Measurements from ENCODE around the gene UTS2B. TPM values are rescaled to one million over a fixed set of nuclear protein-coding genes. Genes with fewer than 3 reads are reported as not detected.

The UTS2B gene
- total and polyA plus RNA-seq, 7 experiments from 2014 or later: 0.34 TPM; not detected in 6

DNA sequence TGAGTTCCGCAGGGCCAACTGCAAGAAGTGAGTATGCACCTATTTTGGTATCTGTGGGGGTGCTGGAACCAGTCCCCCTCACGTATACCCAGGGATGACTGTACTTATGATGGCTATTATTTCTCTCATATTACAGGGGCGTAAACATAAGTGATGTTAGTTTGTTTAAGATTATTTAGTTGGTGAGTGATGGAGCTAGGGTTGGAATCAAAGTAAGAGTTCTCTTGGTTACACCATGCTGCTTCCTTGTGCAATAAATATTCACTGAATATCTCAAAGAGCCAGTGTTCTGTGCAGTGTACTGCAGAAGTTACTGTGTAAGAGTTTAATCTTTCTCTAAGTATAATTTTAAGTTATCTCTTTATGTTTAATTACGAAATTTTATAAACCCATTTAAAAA is 12.8 kb upstream of the UTS2B start:
- ChIA-PET POLR2A (no interaction called here), CTCF (no interaction called here)
- H3K36me3 Mint-ChIP-seq: no peaks in the 10 kb centered on the region
- no peak overlapping the region for H3K4me3 Mint-ChIP-seq
- no peak overlapping the region for H3K27ac ChIP-seq (ENCODE audit: low read depth, low read length)
- ATAC-seq (no peak), DNase-seq (no peak)
- H3K4me3 ChIP-seq (ENCODE audit: low read length): no peak overlapping the region
- H3K36me3 ChIP-seq (ENCODE audit: control insufficient read depth in 2 of 3, insufficient read depth in 3 of 3, low read length in 3 of 3): no peaks in the 10 kb centered on the region
- no peak overlapping the region for H3K27ac Mint-ChIP-seq
- H3K27me3 Mint-ChIP-seq: no peaks in the 10 kb centered on the region
- no peaks in the 10 kb centered on the region for H3K9me3 ChIP-seq (ENCODE audit: control insufficient read depth in 2 of 3, low read length in 3 of 3)
- no peaks in the 10 kb centered on the region for H3K9me3 Mint-ChIP-seq
- H3K27me3 ChIP-seq (ENCODE audit: control insufficient read depth in 2 of 2, insufficient read depth in 2 of 2, low read length in 2 of 2): no peaks in the 10 kb centered on the region
- intact Hi-C loops (cut with micrococcal nuclease): no loop called here
- H3K4me1 Mint-ChIP-seq: no peaks in the 10 kb centered on the region
- H3K4me1 ChIP-seq (ENCODE audit: control insufficient read depth in 2 of 2, insufficient read depth in 2 of 2, low read length in 2 of 2): no peaks in the 10 kb centered on the region

DNA sequence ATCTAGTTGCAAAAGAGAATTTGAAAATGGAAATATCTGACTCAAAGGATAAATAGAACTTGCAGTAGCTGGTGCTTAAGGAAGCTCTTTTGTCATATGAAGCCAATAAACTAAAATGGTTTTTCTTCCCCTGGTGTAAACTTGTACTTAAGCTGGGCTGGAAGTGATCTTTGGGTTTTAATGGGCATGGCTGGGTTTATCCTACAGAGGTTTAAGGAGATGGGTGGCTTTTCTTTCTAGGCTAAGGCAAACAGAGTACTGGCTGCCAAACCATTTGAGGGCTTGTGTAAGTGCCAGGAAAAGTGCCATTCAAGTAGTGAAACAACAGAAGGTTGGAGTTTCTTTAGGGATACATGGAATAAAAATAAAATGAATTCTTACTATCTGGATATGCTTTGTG is 12.1 kb upstream of the UTS2B start:
- no peaks in the 10 kb centered on the region for H3K36me3 ChIP-seq (ENCODE audit: control insufficient read depth in 2 of 3, insufficient read depth in 3 of 3, low read length in 3 of 3)
- H3K4me3 Mint-ChIP-seq: no peak overlapping the region
- H3K9me3 Mint-ChIP-seq: no peaks in the 10 kb centered on the region
- intact Hi-C loops (cut with micrococcal nuclease): no loop called here
- no peak overlapping the region for H3K27ac Mint-ChIP-seq
- no peaks in the 10 kb centered on the region for H3K4me1 Mint-ChIP-seq
- no peaks in the 10 kb centered on the region for H3K9me3 ChIP-seq (ENCODE audit: control insufficient read depth in 2 of 3, low read length in 3 of 3)
- no peaks in the 10 kb centered on the region for H3K27me3 ChIP-seq (ENCODE audit: control insufficient read depth in 2 of 2, insufficient read depth in 2 of 2, low read length in 2 of 2)
- POLR2A ChIA-PET: no interaction called here
- H3K36me3 Mint-ChIP-seq: no peaks in the 10 kb centered on the region
- H3K4me3 ChIP-seq (ENCODE audit: low read length): no peak overlapping the region
- CTCF ChIA-PET: no interaction called here
- no peaks in the 10 kb centered on the region for H3K27me3 Mint-ChIP-seq
- ATAC-seq: no peak
- H3K27ac ChIP-seq (ENCODE audit: low read depth, low read length): no peak overlapping the region
- no peak for DNase-seq
- H3K4me1 ChIP-seq (ENCODE audit: control insufficient read depth in 2 of 2, insufficient read depth in 2 of 2, low read length in 2 of 2): no peaks in the 10 kb centered on the region

DNA sequence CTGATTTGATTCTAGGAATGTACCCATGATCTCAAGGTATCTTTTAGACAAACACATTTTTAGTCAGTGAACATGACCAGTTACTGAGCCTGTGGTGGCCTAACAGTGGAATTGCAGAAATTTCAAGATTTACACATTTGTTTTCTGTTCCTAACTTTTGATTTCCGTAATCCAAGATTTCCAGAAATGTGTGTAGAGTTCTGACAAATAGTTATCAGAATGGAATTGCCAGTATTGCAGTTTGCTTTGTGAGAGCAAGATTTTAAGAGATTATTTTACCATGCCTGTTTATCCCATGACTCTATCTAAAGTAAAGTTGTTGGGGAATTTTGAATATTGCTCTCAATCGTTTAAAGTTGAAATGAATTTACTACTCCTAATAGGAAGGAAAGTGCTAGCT is 11.7 kb upstream of the UTS2B start:
- no peaks in the 10 kb centered on the region for H3K4me1 ChIP-seq (ENCODE audit: control insufficient read depth in 2 of 2, insufficient read depth in 2 of 2, low read length in 2 of 2)
- no peak overlapping the region for H3K4me3 ChIP-seq (ENCODE audit: low read length)
- H3K36me3 Mint-ChIP-seq: no peaks in the 10 kb centered on the region
- no peak overlapping the region for H3K27ac Mint-ChIP-seq
- H3K9me3 ChIP-seq (ENCODE audit: control insufficient read depth in 2 of 3, low read length in 3 of 3): no peaks in the 10 kb centered on the region
- H3K27me3 Mint-ChIP-seq: no peaks in the 10 kb centered on the region
- POLR2A ChIA-PET: no interaction called here
- no peaks in the 10 kb centered on the region for H3K9me3 Mint-ChIP-seq
- H3K4me1 Mint-ChIP-seq: no peaks in the 10 kb centered on the region
- H3K27ac ChIP-seq (ENCODE audit: low read depth, low read length): no peak overlapping the region
- CTCF ChIA-PET: no interaction called here
- H3K36me3 ChIP-seq (ENCODE audit: control insufficient read depth in 2 of 3, insufficient read depth in 3 of 3, low read length in 3 of 3): no peaks in the 10 kb centered on the region
- no peak for DNase-seq
- ATAC-seq: no peak
- H3K27me3 ChIP-seq (ENCODE audit: control insufficient read depth in 2 of 2, insufficient read depth in 2 of 2, low read length in 2 of 2): no peaks in the 10 kb centered on the region
- intact Hi-C loops (cut with micrococcal nuclease): no loop called here
- H3K4me3 Mint-ChIP-seq: no peak overlapping the region

DNA sequence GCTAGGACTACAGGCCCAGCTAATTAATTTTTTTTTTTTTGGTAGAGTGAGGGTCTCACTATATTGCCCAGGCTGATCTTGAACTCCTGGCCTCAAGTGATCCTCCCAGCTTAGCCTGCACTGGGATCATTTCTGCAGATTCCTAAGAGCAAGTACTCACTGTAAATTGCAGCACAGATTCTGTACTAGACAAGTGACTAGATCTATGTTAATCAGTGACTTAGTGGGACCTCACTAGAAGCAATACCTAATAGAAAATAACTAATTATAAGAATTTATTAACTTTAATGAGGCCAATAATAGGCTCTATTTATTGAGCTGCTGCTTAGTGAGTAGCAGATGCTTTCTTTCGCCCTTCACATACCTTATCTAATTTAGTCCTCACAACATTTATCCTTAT is 10.6 kb upstream of the UTS2B start:
- DNase-seq: no peak
- no peaks in the 10 kb centered on the region for H3K4me1 ChIP-seq (ENCODE audit: control insufficient read depth in 2 of 2, insufficient read depth in 2 of 2, low read length in 2 of 2)
- no peaks in the 10 kb centered on the region for H3K9me3 Mint-ChIP-seq
- H3K36me3 Mint-ChIP-seq: no peaks in the 10 kb centered on the region
- CTCF ChIA-PET: no interaction called here
- H3K9me3 ChIP-seq (ENCODE audit: control insufficient read depth in 2 of 3, low read length in 3 of 3): no peaks in the 10 kb centered on the region
- no peak overlapping the region for H3K27ac ChIP-seq (ENCODE audit: low read depth, low read length)
- H3K27ac Mint-ChIP-seq: no peak overlapping the region
- H3K27me3 Mint-ChIP-seq: no peaks in the 10 kb centered on the region
- no peak overlapping the region for H3K4me3 Mint-ChIP-seq
- no peaks in the 10 kb centered on the region for H3K36me3 ChIP-seq (ENCODE audit: control insufficient read depth in 2 of 3, insufficient read depth in 3 of 3, low read length in 3 of 3)
- ATAC-seq: no peak
- intact Hi-C loops (cut with micrococcal nuclease): no loop called here
- POLR2A ChIA-PET: no interaction called here
- H3K27me3 ChIP-seq (ENCODE audit: control insufficient read depth in 2 of 2, insufficient read depth in 2 of 2, low read length in 2 of 2): no peaks in the 10 kb centered on the region
- H3K4me3 ChIP-seq (ENCODE audit: low read length): no peak overlapping the region
- no peaks in the 10 kb centered on the region for H3K4me1 Mint-ChIP-seq

DNA sequence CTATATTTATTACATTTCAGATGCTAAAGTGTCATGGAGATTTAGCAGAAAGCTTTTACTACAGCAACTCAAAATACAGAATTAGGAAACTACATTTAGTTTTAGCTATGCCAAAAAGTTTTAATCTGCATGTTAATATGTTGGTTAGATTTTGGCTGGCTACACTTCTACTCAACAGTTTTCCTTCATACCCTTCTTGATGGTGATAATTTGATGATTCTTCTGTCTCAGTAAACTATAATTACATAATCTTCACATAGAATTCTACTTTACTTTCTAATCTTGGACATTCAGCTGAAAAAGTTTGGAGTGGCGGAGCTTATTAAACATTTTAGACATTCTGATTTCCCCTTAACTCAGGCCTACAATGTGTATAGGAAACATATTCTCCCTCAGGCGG is 10.0 kb upstream of the UTS2B start:
- H3K36me3 ChIP-seq (ENCODE audit: control insufficient read depth in 2 of 3, insufficient read depth in 3 of 3, low read length in 3 of 3): no peaks in the 10 kb centered on the region
- no peak overlapping the region for H3K27ac ChIP-seq (ENCODE audit: low read depth, low read length)
- DNase-seq (no peak), ATAC-seq (no peak)
- no peaks in the 10 kb centered on the region for H3K27me3 ChIP-seq (ENCODE audit: control insufficient read depth in 2 of 2, insufficient read depth in 2 of 2, low read length in 2 of 2)
- no peaks in the 10 kb centered on the region for H3K4me1 Mint-ChIP-seq
- no peaks in the 10 kb centered on the region for H3K9me3 Mint-ChIP-seq
- H3K36me3 Mint-ChIP-seq: no peaks in the 10 kb centered on the region
- CTCF ChIA-PET: no interaction called here
- POLR2A ChIA-PET: no interaction called here
- H3K27me3 Mint-ChIP-seq: no peaks in the 10 kb centered on the region
- no peak overlapping the region for H3K27ac Mint-ChIP-seq
- no peaks in the 10 kb centered on the region for H3K9me3 ChIP-seq (ENCODE audit: control insufficient read depth in 2 of 3, low read length in 3 of 3)
- H3K4me3 Mint-ChIP-seq: no peak overlapping the region
- intact Hi-C loops (cut with micrococcal nuclease): no loop called here
- no peaks in the 10 kb centered on the region for H3K4me1 ChIP-seq (ENCODE audit: control insufficient read depth in 2 of 2, insufficient read depth in 2 of 2, low read length in 2 of 2)
- H3K4me3 ChIP-seq (ENCODE audit: low read length): no peak overlapping the region

DNA sequence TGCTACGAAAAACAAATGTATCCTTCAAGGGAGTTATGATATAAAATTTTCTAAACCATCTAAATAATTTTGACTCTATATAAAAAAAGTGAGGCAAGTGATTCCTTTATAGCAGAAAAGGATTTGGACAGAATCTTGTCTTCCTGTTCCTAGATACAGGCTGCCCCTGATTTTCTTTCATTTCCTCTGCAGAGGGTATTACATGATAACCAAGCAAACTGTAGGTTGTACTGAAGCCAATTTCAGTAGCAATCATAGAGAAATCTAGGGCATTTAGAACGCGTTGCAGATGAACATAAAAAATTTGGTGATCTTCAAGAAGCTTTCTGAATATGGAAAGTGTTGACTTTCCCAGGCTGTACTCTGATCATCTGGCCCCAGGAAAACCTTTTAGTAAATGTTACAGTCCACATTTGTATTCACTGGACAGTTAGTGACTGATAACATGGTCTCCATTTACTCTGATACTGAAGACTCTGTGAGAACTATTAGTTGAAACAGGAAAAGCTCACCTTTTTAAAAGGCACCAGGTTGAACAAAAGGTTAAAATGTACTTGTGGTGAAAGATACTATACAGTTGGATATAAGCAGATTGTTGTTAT is 9.1 kb upstream of the UTS2B start:
- intact Hi-C loops (cut with micrococcal nuclease): no loop called here
- H3K4me1 Mint-ChIP-seq: peaks cover 0 to 4% (median 0%) of the 10 kb centered on the region in 7 donors
- Histone ChIP-seq H3K9me3 (ENCODE audit: control insufficient read depth in 2 of 3, low read length in 3 of 3) (no peaks in the 10 kb centered on the region), H3K27ac (ENCODE audit: low read depth, low read length) (no peak overlapping the region), H3K4me3 (ENCODE audit: low read length) (no peak overlapping the region), H3K4me1 (ENCODE audit: control insufficient read depth in 2 of 2, insufficient read depth in 2 of 2, low read length in 2 of 2) (no peaks in the 10 kb centered on the region), H3K27me3 (ENCODE audit: control insufficient read depth in 2 of 2, insufficient read depth in 2 of 2, low read length in 2 of 2) (no peaks in the 10 kb centered on the region), H3K36me3 (ENCODE audit: control insufficient read depth in 2 of 3, insufficient read depth in 3 of 3, low read length in 3 of 3) (no peaks in the 10 kb centered on the region)
- DNase-seq: no peak
- ChIA-PET CTCF (no interaction called here), POLR2A (no interaction called here)
- no peak for ATAC-seq
- H3K27ac Mint-ChIP-seq: no peak overlapping the region
- H3K36me3 Mint-ChIP-seq: no peaks in the 10 kb centered on the region
- no peaks in the 10 kb centered on the region for H3K27me3 Mint-ChIP-seq
- no peak overlapping the region for H3K4me3 Mint-ChIP-seq
- no peaks in the 10 kb centered on the region for H3K9me3 Mint-ChIP-seq

DNA sequence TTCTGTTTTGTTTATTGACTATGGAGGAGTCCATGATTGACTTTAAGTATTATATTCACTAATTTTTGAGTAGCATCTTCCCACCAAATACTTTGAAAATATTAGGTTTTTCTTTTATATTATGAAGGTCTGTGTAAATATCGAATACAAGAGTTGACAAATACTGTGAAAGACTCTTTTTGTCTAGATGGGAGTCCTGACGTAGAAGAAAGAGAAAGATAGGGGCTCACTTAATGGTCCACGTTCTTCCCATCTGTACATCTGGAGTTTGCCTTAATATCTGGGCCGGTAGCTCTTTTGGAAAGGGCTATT is 7.8 kb upstream of the UTS2B start:
- Mint-ChIP-seq H3K4me1 (peaks cover 0 to 4% (median 0%) of the 10 kb centered on the region in 7 donors), H3K27ac (no peak overlapping the region), H3K9me3 (no peaks in the 10 kb centered on the region), H3K27me3 (no peaks in the 10 kb centered on the region), H3K4me3 (no peak overlapping the region), H3K36me3 (no peaks in the 10 kb centered on the region)
- Histone ChIP-seq H3K9me3 (ENCODE audit: control insufficient read depth in 2 of 3, low read length in 3 of 3) (no peaks in the 10 kb centered on the region), H3K36me3 (ENCODE audit: control insufficient read depth in 2 of 3, insufficient read depth in 3 of 3, low read length in 3 of 3) (no peaks in the 10 kb centered on the region), H3K27me3 (ENCODE audit: control insufficient read depth in 2 of 2, insufficient read depth in 2 of 2, low read length in 2 of 2) (no peaks in the 10 kb centered on the region), H3K4me1 (ENCODE audit: control insufficient read depth in 2 of 2, insufficient read depth in 2 of 2, low read length in 2 of 2) (no peaks in the 10 kb centered on the region), H3K27ac (ENCODE audit: low read depth, low read length) (no peak overlapping the region), H3K4me3 (ENCODE audit: low read length) (no peak overlapping the region)
- POLR2A ChIA-PET: no interaction called here
- ATAC-seq: no peak
- intact Hi-C loops (cut with micrococcal nuclease): no loop called here
- CTCF ChIA-PET: no interaction called here
- no peak for DNase-seq
